WTC11 (cell line): Measurements from ENCODE around the gene OCLN. TPM values are rescaled to one million over a fixed set of nuclear protein-coding genes. Genes with fewer than 3 reads are reported as not detected.
"Not testable (repeated sequence)": the region's sequence is repeated elsewhere in the genome, so short reads cannot be mapped to it uniquely, and the experiment has no call there.

Source experiments
- ATAC-seq: fragments of 200-7000 bp; cut with Tn5 transposase; 2 replicates; pipeline ENCODE4 v1.10.0; 2021; ENCODE audit warnings: mild to moderate bottlenecking, moderate library complexity
- CTCF ChIA-PET: fragments of 300-600 bp; sonication (Branson Sonifier 250); formaldehyde crosslinking; loops from one replicate; lab custom pipeline; 2021; ENCODE audit warnings: antibody characterized with exemption; lab: Charles Lee
- POLR2A ChIA-PET: fragments of 350-600 bp; sonication (Branson Sonifier 250); formaldehyde crosslinking; loops from one replicate; lab custom pipeline; 2021; ENCODE audit warnings: antibody characterized with exemption; lab: Charles Lee
- DNase-seq: peaks from one replicate; pipeline ENCODE4 v3.0.0; 2021; ENCODE audit warnings: low spot score
- H3K27ac Mint-ChIP-seq: 2 replicates; pipeline ENCODE4 v1.8.0; 2021; ENCODE audit warnings: mixed read lengths
- H3K27me3 Mint-ChIP-seq: 2 replicates; pipeline ENCODE4 v1.8.0; 2021; ENCODE audit warnings: low read depth, mild to moderate bottlenecking, moderate library complexity, mixed read lengths
- H3K36me3 Mint-ChIP-seq: 2 replicates; pipeline ENCODE4 v1.8.0; 2021; ENCODE audit warnings: mixed read lengths
- H3K4me1 Mint-ChIP-seq: 2 replicates; pipeline ENCODE4 v1.8.0; 2022; ENCODE audit warnings: mixed read lengths
- H3K4me3 Mint-ChIP-seq: 2 replicates; pipeline ENCODE4 v1.8.0; 2021; ENCODE audit warnings: mild to moderate bottlenecking, moderate library complexity, mixed read lengths
- H3K9me3 Mint-ChIP-seq: 2 replicates; pipeline ENCODE4 v1.8.0; 2021; ENCODE audit warnings: mixed read lengths
- total RNA-seq: library from RNA; stranded (reverse); gene quantifications from 3 replicates; pipeline ENCODE4 v1.2.3, GENCODE V29; 2021

OCLN gene
- total RNA-seq, 1 experiment from 2014 or later = 58.3 TPM

GRCh38 chr5:69606839-69607238, 114.2 kb downstream of the OCLN start:
- H3K4me3 Mint-ChIP-seq, H3K27me3 Mint-ChIP-seq, DNase-seq, CTCF ChIA-PET, H3K27ac Mint-ChIP-seq, POLR2A ChIA-PET, ATAC-seq, H3K36me3 Mint-ChIP-seq, H3K4me1 Mint-ChIP-seq, H3K9me3 Mint-ChIP-seq: not testable (repeated sequence)

Other genes starting within 250 kb of the OCLN start
- 3.1 to 5.5 TPM (median 5.5 TPM) in 3 replicates for gene CCDC125, start 160.0 kb upstream of the OCLN start, total RNA-seq
- 33.2 to 43.1 TPM (median 33.3 TPM) in 3 replicates for gene AK6, start 123.3 kb upstream of the OCLN start, total RNA-seq
- 73.7 to 76.6 TPM (median 76.1 TPM) in 3 replicates for gene TAF9, start 123.3 kb upstream of the OCLN start, total RNA-seq
- gene RAD17, start 123.0 kb upstream of the OCLN start, total RNA-seq = 30.2 to 32.6 TPM (median 32.0 TPM) in 3 replicates
- gene MARVELD2, start 77.7 kb upstream of the OCLN start, total RNA-seq = 28.6 to 34.7 TPM (median 31.4 TPM) in 3 replicates
- 47.2 to 54.2 TPM (median 51.3 TPM) in 3 replicates for gene GTF2H2C, start 67.4 kb downstream of the OCLN start, total RNA-seq